GM12892 (cell line): Measurements from ENCODE around the gene ALG8.
"Not testable (repeated sequence)": the region's sequence is repeated elsewhere in the genome, so short reads cannot be mapped to it uniquely, and the experiment has no call there.

Experiments used
- POLR2A ChIP-seq: IDR thresholded peaks from 2 replicates; pipeline ENCODE4 v1.6.1; 2011; ENCODE audit warnings: low read depth, low read length, control low read depth
- POLR2AphosphoS5 ChIP-seq: IDR thresholded peaks from 2 replicates; pipeline ENCODE4 v1.6.1; 2011; ENCODE audit warnings: low read depth, low read length, control low read depth
- TAF1 ChIP-seq: IDR thresholded peaks from 2 replicates; pipeline ENCODE4 v1.6.1; 2011; ENCODE audit warnings: low read depth, mild to moderate bottlenecking, control low read depth, low read length, borderline replicate concordance

GRCh38 chr11:78086521-78087074 lies 52.8 kb downstream of the ALG8 start:
- not testable (repeated sequence) for TF ChIP-seq POLR2A, POLR2AphosphoS5, TAF1
